ENCODE data around the gene DGCR6L.
"Not testable (repeated sequence)": the region's sequence is repeated elsewhere in the genome, so short reads cannot be mapped to it uniquely, and the experiment has no call there.

The DGCR6L gene

DNA sequence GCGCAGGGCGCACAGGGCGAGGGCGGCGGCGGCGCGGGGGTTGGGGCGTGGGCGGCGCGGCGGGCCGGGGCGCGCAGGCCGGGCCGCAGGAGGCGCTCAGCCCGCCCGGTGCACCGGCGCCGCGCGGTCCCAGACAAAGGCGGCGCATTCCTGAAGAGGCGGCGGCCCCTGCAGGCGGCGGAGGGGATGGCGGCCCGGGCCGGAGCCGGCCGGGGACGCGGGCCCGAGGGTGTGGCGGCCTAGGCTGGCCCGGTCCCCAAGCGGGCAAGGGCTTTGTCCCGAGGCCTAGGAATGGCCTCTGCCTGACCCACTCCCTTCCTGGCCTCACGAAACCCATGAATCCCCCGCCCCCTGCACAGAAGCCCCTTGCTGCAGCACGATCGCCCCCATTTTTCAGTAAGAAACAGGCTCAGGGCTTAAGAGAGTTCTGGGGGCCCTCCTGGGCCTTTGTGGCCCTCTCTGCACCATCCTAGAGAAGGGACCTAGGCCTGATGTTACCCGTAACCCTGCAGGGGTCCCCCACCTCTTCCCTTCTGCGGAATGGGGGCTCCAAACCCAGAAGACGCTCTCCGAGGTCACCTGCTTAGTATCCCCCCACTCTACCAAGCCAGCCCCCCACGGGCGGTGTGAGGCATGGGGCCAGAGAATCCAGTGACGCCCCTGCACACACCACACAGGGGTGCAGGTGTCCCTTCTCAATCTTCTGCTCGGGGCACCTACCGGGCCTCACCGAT, 51.4 kb downstream of the DGCR6L start, which contains the start of gene RTN4R:
RTN4R (minus strand) TSS at position 40 of the 734 bp plus-strand sequence. CDS start 226 bp downstream, outside the sequence.
- H3K9me3 ChIP-seq (ENCODE audit: low read depth, low read length): no peaks in the 10 kb centered on the region
- peak within 1 kb of the TSS; percentile 75 for H3K9ac ChIP-seq (ENCODE audit: insufficient read length)
- TF ChIP-seq EZH2 (IDR thresholded peaks at IDR 0.05) (no peak), POLR2AphosphoS5 (IDR thresholded peaks at IDR 0.05; ENCODE audit: borderline replicate concordance, low read depth, low read length) (no peak), FOXP2 (optimal IDR thresholded peaks at IDR 0.05; ENCODE audit: control extremely low read depth, extremely low read length, insufficient read depth) (no peak)
- DNase-seq (ENCODE audit: low read depth, low spot score): no peak
- no peaks in the 10 kb centered on the region for H3K36me3 ChIP-seq (ENCODE audit: insufficient read depth, low read length)
- H3K27ac ChIP-seq: no peak within 1 kb of the TSS
- peak within 1 kb of the TSS; percentile 81 for H3K4me3 ChIP-seq

- DNase-seq (ENCODE audit: low read depth, low spot score): no peak
- peak overlapping the region; percentile 41 for H3K9ac ChIP-seq (ENCODE audit: insufficient read length)
- H3K9me3 ChIP-seq (ENCODE audit: low read depth, low read length): no peaks in the 10 kb centered on the region
- peak overlapping the region; percentile 81 for H3K4me3 ChIP-seq
- no peak overlapping the region for H3K27ac ChIP-seq
- no peak for TF ChIP-seq FOXP2 (optimal IDR thresholded peaks at IDR 0.05; ENCODE audit: control extremely low read depth, extremely low read length, insufficient read depth)
- no peak for TF ChIP-seq EZH2 (IDR thresholded peaks at IDR 0.05)
- no peak for TF ChIP-seq POLR2AphosphoS5 (IDR thresholded peaks at IDR 0.05; ENCODE audit: borderline replicate concordance, low read depth, low read length)
- no peaks in the 10 kb centered on the region for H3K36me3 ChIP-seq (ENCODE audit: insufficient read depth, low read length)
These were observed 52.2 kb downstream of the DGCR6L start for GRCh38 chr22:20267441-20268278.

- H3K4me3 ChIP-seq: peak overlapping the region; percentile 81
- H3K9ac ChIP-seq (ENCODE audit: insufficient read length); H3K36me3 ChIP-seq (ENCODE audit: insufficient read depth, low read length); H3K9me3 ChIP-seq (ENCODE audit: low read depth, low read length); H3K27ac ChIP-seq; DNase-seq (ENCODE audit: low read depth, low spot score): not testable (repeated sequence)
These were observed 53.0 kb downstream of the DGCR6L start for GRCh38 chr22:20266667-20267440.

- H3K27ac ChIP-seq; DNase-seq (ENCODE audit: low read depth, low spot score); H3K9me3 ChIP-seq (ENCODE audit: low read depth, low read length); H3K36me3 ChIP-seq (ENCODE audit: insufficient read depth, low read length); H3K9ac ChIP-seq (ENCODE audit: insufficient read length): not testable (repeated sequence)
- peak overlapping the region; percentile 81; the same call in 1 of the 2 replicates for H3K4me3 ChIP-seq
These were observed 53.8 kb downstream of the DGCR6L start for GRCh38 chr22:20265772-20266666.

DNA sequence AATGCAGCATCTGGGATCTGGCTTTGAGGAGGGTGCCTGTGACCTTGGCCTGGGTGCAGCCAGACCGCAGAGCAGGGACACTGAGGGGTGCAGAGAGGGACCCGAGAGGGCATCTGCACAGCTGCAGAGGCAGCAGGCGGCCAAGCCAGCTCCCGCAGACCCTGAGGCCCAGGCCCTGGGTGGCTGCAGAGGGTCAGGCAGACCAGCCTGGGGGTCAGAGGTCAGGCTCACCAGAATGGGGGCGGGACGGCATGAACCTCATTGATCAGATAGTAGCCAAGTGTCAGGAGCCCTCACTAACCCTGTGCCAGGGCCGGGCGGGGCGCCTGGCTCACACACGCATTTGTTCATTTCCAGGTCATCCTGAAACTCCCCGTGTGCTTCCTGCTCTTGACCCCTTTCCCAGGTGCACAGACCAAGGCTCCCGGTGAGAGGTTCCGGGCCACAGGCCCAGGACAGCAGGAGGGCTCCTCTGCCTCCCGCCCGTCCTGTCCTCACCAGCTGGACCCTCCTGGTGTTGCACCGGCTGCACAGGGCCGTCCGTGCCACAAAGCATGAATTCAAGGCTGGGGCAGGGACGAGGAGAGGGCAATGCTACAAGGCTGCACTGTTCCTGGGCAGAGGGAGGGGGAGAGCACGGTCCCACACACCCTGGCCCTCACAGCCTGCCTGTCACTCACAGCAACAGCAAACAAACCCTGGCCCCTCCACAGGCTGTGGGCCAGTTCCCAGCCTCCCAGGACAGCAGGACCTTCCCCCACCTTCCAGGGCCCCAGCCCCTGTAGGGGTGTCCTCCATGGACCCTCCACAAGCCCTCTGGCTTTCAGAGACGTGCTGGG, 55.0 kb downstream of the DGCR6L start:
- Histone ChIP-seq H3K4me3 (no peak overlapping the region), H3K36me3 (ENCODE audit: insufficient read depth, low read length) (no peaks in the 10 kb centered on the region), H3K9me3 (ENCODE audit: low read depth, low read length) (no peaks in the 10 kb centered on the region), H3K27ac (no peak overlapping the region), H3K9ac (ENCODE audit: insufficient read length) (no peak overlapping the region)
- DNase-seq (ENCODE audit: low read depth, low spot score): no peak
- TF ChIP-seq EZH2 (IDR thresholded peaks at IDR 0.05): no peak
- no peak for TF ChIP-seq FOXP2 (optimal IDR thresholded peaks at IDR 0.05; ENCODE audit: control extremely low read depth, extremely low read length, insufficient read depth)
- no peak for TF ChIP-seq POLR2AphosphoS5 (IDR thresholded peaks at IDR 0.05; ENCODE audit: borderline replicate concordance, low read depth, low read length)
